Measurements from ENCODE around the gene RPGRIP1L. TPM values are rescaled to one million over a fixed set of nuclear protein-coding genes. Genes with fewer than 3 reads are reported as not detected.

The RPGRIP1L gene
- total RNA-seq, 1 experiment from 2014 or later, result 19.8 TPM

- intact Hi-C loops (cut with micrococcal nuclease; ENCODE audit: unreplicated experiment), result no loop called here
- peaks cover 16% of the 10 kb centered on the region for H3K4me1 ChIP-seq (ENCODE audit: insufficient read depth, low read length, poor library complexity, severe bottlenecking)
- ChIA-PET POLR2A (ENCODE audit: low non-redundant PET) (no interaction called here), CTCF (no interaction called here)
- H3K4me3 ChIP-seq (ENCODE audit: low read depth, low read length, poor library complexity, severe bottlenecking), result no peak overlapping the region
- no peaks in the 10 kb centered on the region for H3K36me3 ChIP-seq (ENCODE audit: insufficient read depth, low read length, poor library complexity, severe bottlenecking)
- no peaks in the 10 kb centered on the region for H3K27me3 ChIP-seq (replicated peaks; ENCODE audit: insufficient read depth, low read depth, low read length, poor library complexity)
- no peak overlapping the region for H3K27ac ChIP-seq (ENCODE audit: low read depth, low read length, poor library complexity, severe bottlenecking)
- no TSS peak for BruUV-seq (replicated peaks)
- H3K9me3 ChIP-seq (ENCODE audit: low read depth, low read length, poor library complexity, severe bottlenecking), result no peaks in the 10 kb centered on the region
- no peak for TF ChIP-seq CTCF (conservative IDR thresholded peaks at IDR 0.05; ENCODE audit: low read depth, low read length)
- TF ChIP-seq EZH2 (IDR thresholded peaks at IDR 0.05; ENCODE audit: borderline replicate concordance, low read depth, low read length, poor library complexity, severe bottlenecking), result no peak
- no peak for DNase-seq (ENCODE audit: low spot score)
Observed at GRCh38 chr16:53740476-53740875, 36.8 kb upstream of the RPGRIP1L start.

GRCh38 chr16:53737552-53737951 is 33.9 kb upstream of the RPGRIP1L start:
- BruUV-seq (replicated peaks), result no TSS peak
- CTCF ChIA-PET, result no interaction called here

GRCh38 chr16:53736297-53736696 is 32.6 kb upstream of the RPGRIP1L start:
- no TSS peak for BruUV-seq (replicated peaks)
- Histone ChIP-seq H3K4me3 (ENCODE audit: low read depth, low read length, poor library complexity, severe bottlenecking) (no peak overlapping the region), H3K27ac (ENCODE audit: low read depth, low read length, poor library complexity, severe bottlenecking) (no peak overlapping the region), H3K9me3 (ENCODE audit: low read depth, low read length, poor library complexity, severe bottlenecking) (no peaks in the 10 kb centered on the region), H3K36me3 (ENCODE audit: insufficient read depth, low read length, poor library complexity, severe bottlenecking) (no peaks in the 10 kb centered on the region), H3K4me1 (ENCODE audit: insufficient read depth, low read length, poor library complexity, severe bottlenecking) (no peaks in the 10 kb centered on the region), H3K27me3 (replicated peaks; ENCODE audit: insufficient read depth, low read depth, low read length, poor library complexity) (no peaks in the 10 kb centered on the region)
- intact Hi-C loops (cut with micrococcal nuclease; ENCODE audit: unreplicated experiment), result no loop called here
- DNase-seq (ENCODE audit: low spot score), result no peak
- ChIA-PET CTCF (no interaction called here), POLR2A (ENCODE audit: low non-redundant PET) (interaction anchor here (0.5 kb wide), 1 partner anchor 163 kb away, joined by 7 read pairs; no protein-coding TSS in a partner anchor)
- TF ChIP-seq CTCF (conservative IDR thresholded peaks at IDR 0.05; ENCODE audit: low read depth, low read length) (no peak), EZH2 (IDR thresholded peaks at IDR 0.05; ENCODE audit: borderline replicate concordance, low read depth, low read length, poor library complexity, severe bottlenecking) (no peak)

More at GRCh38 chr16:53737552-53737951, 33.9 kb upstream of the RPGRIP1L start:
- TF ChIP-seq CTCF (conservative IDR thresholded peaks at IDR 0.05; ENCODE audit: low read depth, low read length) (no peak), EZH2 (IDR thresholded peaks at IDR 0.05; ENCODE audit: borderline replicate concordance, low read depth, low read length, poor library complexity, severe bottlenecking) (no peak)
- POLR2A ChIA-PET (ENCODE audit: low non-redundant PET), result no interaction called here
- Histone ChIP-seq H3K4me3 (ENCODE audit: low read depth, low read length, poor library complexity, severe bottlenecking) (no peak overlapping the region), H3K27ac (ENCODE audit: low read depth, low read length, poor library complexity, severe bottlenecking) (no peak overlapping the region), H3K36me3 (ENCODE audit: insufficient read depth, low read length, poor library complexity, severe bottlenecking) (no peaks in the 10 kb centered on the region), H3K27me3 (replicated peaks; ENCODE audit: insufficient read depth, low read depth, low read length, poor library complexity) (no peaks in the 10 kb centered on the region), H3K9me3 (ENCODE audit: low read depth, low read length, poor library complexity, severe bottlenecking) (no peaks in the 10 kb centered on the region), H3K4me1 (ENCODE audit: insufficient read depth, low read length, poor library complexity, severe bottlenecking) (no peaks in the 10 kb centered on the region)
- intact Hi-C loops (cut with micrococcal nuclease; ENCODE audit: unreplicated experiment), result no loop called here
- DNase-seq (ENCODE audit: low spot score), result peak; percentile 39

Measured in A673 (cell line).